Measurements from ENCODE around the gene EGFR.

EGFR gene

GRCh38 chr7:55233001-55233400, 214.2 kb downstream of the EGFR start:
- DNase-seq, result no peak

DNA sequence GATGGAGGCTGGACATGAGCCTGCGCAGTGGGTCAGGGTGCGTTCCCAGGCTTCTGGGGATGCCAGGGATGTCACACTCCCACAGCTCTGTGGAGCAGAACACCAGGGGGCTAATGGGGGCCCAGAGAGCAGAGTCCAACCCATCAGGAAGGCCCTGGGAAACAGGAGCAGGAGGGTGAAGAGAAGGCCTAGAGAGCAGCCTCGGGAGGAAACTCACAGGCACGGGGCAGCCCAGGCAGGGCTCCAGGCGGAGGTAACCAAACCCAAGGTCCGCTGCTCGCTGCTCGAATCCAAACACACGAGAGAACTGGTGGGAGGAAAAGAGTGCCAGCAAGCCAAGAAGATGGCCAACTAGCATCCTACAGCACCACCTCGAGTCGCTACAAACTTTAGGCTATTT, 215.6 kb downstream of the EGFR start:
- DNase-seq, result no peak

DNA sequence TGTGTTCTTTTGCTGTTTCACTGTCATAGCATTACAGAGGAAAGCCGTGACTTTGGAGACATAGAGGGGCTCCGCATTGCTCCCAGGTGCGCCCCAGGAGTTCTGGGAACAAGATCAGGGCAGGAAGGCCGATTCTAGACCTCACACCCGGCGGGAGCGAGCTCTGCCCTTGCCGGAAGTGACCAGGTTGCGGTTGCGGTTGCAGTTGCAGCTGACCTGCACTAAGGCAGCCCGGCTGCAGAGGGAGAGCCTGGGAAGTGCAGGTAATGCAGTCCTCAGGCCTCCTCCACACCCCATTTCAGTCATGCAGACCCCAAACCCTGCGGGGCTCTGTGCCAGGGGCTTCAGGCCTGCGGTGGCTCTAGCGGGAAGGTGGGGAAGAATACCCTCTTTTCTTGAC, 216.3 kb downstream of the EGFR start:
- DNase-seq, result no peak

DNA sequence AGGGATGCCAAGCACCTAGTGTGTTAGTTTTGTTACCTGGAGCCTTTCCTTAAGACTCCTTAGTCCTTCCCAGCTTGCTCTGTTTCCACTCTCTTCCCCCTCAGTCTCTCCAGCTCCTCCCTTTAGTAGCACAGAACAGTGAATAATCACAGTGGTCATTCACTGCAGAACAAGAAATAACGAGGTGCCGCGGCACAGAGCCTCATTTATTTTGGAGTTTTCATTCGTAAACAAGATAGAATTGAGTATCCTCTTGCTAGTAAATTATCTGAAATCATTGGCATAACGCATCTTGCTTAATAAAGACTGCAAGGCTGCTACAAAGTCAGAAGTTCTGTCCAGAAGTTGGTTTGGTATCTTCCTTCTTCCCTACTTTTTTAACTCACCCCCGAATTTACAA, 217.0 kb downstream of the EGFR start:
- DNase-seq, result no peak

DNA sequence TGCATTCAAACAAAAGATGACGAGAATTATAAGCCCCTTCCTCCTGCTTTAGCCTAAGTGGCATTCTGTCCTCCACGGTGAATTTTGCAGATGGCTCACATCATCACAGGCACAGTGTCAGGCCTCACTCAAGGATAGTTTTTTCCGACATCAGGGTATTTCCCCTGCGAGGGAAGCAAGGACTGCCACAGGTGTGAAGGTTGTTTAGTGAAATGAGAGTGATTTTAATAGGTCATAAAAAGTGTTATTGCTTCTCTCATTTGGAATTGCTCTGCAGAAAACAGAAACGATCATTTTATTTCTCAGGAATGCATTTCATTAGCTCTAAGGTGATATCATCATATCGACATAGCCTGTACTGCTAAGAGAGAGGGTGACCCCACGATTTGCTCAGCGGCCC, 217.7 kb downstream of the EGFR start:
- no peak for DNase-seq

GRCh38 chr7:55237156-55237893, 218.5 kb downstream of the EGFR start:
- no peak for DNase-seq

- no peak for DNase-seq
Measured at GRCh38 chr7:55239406-55239805, 220.6 kb downstream of the EGFR start.

GRCh38 chr7:55240418-55241142, 221.8 kb downstream of the EGFR start:
- no peak for DNase-seq

DNA sequence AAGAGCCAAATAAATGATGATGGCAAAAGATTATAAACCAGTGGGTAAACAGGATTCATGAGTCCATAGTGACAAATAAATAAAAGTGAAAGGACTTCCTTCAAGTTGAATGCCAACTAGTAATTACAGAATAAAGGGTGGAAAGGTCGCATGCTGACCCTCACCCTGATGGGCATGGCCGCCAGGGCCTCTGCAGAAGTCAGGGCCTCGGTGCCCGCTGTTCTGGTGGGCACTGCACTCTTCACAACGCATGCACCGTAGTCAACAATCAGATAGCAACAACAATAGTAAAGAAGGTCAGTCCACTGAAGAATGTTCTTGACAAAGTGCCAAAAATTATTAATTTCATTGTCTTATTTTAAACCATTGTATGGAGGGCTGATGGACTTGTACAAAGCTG, 223.1 kb downstream of the EGFR start:
- DNase-seq, result no peak

GRCh38 chr7:55242613-55243012, 223.8 kb downstream of the EGFR start:
- no peak for DNase-seq

DNA sequence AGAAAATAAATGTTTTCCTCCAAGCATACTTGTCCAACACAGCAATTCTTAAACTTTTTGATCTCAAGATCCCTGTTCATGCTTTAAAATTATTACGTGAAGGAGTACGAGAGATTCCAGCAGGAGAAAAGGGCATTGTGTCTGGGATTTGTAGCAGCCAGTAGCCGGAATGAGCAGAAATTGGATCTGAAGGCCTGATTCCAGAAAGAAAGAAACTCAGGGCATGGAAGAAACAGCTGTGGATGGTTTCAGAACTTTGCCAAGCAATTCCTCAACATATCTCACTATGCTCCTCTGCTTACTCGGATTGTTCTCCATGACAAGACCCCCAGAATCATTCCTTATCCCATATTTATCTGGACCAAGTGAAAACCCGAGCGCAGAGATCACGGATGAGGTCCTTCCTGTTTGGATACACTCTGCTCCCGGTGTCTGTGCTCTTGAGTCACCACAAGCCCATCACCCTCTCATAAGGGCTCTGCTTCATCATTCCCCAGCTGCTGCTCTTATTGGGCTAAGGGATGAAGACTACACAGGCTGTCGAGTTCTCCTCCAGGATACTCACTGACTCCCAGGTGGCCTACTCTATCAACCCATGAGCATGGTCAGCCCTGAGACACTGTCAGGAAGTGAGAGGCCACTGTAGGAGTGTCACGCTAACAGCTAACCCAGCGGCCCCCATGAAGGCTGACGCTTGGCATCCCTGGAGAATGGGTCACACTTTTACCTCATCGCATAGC, 225.4 kb downstream of the EGFR start:
- no peak for DNase-seq

DNA sequence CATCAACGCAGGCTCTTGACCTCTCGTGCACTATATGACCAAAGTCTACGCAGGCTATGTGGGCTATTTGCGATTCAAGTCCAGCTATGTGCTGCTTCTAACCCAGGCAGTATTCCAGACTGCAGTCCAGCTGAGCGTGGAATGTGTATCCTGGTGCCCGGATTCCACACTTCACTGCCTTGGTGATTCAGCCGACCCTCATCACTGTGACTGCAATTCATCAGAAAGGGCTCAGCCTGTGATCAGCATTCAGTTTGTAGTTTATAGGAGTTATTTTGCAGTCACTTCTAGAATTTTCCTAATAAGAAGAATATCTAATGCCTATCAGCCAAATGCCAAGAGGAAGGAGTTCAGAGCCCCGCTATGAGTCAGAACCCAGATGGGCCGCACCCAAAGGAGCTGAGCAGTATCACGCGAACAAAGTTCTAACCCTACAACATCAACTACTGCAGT, 226.5 kb downstream of the EGFR start:
- no peak for DNase-seq

DNA sequence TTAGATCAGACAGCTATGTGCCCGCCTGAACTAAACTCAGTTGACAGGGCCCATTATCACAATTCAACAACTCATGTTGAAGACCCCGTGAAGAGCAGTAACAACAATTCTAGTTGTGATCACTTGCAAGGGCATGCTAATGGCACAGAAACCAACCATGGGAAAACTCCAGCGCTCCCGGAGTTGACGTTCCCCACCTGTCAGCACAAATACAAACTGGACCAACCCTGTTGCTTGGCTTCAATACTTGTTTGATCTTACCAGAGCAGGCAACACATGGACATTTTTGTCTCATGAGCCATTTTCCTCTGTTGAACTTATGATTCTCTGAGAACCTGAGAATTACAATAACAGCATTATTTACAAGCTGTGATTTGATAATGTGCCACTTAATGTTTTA, 227.4 kb downstream of the EGFR start:
- DNase-seq, result no peak

DNA sequence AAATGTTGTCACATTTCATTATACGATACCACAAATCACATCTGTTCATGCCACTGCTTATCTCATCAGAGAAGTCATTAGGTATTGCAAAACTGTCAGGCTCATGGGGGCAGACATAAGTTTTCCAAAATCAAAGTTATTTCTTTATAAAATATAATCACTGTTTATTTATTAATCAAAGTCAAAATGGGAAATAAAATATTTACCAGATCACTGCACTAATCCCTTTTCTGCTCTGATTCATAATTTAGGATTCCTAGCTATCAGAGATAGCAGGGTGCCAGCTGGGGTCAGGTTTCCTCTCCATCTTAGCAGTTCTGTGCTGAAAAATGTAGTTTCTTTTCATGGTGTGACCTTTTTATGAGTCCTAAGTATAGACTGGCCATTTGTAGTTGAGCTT, 228.6 kb downstream of the EGFR start:
- no peak for DNase-seq

DNA sequence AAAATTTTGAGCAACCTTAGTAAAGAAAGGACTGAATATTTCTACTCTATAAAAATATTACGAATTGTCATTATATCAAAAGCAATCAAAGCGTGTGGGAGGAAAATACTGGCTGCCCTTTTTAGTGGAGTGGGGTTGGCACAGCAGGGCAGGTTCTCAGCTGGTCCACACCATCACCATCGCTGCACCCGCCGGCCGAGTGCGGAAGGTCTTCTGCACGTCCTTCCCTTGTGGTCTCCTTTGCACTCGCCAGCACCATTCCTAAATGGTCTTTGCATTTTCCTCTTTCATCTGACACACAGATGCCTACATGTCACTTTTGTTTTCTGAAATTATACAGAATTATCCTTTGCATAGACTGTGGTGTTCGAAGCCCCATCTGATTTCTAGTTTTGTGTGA, 229.7 kb downstream of the EGFR start:
- DNase-seq, result no peak

- no peak for DNase-seq
Measured at GRCh38 chr7:55249332-55249731, 230.5 kb downstream of the EGFR start.

GRCh38 chr7:55250313-55250712, 231.5 kb downstream of the EGFR start:
- DNase-seq, result no peak

- no peak for DNase-seq
Measured at GRCh38 chr7:55251313-55251712, 232.5 kb downstream of the EGFR start.

DNA sequence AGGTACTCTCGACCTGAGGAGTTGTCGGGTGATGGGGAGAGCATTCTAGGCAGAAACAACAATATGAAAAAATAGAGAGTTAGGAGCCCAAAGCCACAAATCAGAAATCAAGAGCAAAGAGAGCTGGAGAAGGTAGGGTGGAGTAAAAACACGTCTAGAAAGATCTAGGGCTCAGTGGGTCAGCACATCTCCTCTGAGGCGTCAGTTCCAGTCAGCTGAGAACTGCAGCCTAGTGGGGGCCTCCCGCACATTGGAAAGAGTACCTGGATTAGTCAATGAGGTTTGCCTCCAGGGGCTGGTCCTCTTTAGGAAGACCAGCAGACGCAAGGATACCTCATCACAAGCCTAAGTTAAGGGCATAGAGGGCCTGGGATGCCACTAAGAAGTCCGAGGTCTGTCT, 233.1 kb downstream of the EGFR start:
- no peak for DNase-seq

GRCh38 chr7:55252386-55252785, 233.6 kb downstream of the EGFR start:
- DNase-seq, result no peak

GRCh38 chr7:55253188-55253587, 234.4 kb downstream of the EGFR start:
- DNase-seq, result no peak

DNA sequence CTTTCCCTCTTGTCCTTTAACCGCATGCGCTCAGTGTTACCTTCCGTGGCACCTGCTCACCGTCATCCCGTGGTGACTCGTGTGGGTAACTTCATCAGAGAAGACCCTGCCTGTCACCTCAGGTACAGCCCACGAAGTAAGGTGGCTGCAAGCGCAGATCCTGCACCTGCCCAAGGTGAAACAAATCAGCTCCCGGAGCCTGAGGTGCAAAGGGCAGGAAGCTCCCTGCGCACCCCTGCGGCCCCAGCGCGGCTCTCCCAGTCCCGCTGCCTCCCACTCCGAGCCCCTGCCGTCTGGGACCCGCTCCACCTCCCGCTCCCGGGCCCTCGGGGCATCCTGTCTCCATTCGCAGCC, 235.4 kb downstream of the EGFR start:
- no peak for DNase-seq

DNA sequence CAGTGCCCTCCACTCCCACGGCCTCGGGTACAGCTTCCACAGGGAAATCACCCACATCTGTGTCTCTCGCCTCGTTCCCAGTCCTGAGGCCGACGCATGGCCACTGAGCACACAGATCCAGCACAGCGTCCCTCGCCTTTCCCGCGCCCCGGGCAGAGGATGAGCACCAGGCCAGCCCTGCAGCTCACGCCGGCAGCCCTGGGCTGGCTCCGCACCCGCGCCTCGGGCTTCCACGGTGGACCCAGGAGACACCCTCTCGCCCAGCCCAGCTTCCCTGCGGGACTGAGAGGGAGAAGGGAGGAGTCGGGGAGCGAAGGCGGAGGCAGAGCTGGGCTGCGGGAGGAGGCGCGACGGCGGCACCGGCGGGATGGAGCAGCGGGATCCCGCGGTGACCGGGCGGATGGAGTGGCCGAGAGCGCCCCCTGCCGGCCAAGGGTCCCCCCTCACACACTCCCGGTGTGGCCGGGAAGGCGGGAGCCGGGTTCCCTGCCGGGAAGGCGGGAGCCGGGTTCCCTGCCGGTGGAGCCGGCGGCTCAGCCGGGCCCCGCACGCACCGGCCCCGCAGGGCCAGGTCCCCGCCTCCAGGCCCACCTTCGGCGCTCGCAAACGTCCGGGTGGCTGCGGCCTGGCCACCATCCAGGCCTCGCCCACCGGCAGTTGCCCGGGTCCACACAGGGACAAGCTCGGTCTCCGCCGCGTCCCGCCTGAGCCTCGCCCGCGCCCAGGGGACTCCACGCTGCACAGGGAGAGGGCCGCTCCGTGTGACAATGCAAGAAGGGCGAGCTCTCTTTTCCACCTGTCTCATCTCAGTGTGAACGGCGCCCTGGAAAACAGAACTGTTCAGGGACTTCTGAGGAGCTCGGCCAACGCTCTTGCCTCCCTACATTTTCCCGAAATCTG, 236.0 kb downstream of the EGFR start:
- peak; percentile 59 for DNase-seq

Data from T-helper 9 cell (primary cell).